MM.1S (cell line): Measurements from ENCODE around the gene CCDC6.

ENCODE experiments used
- DNase-seq: peaks from one replicate; pipeline ENCODE4 v3.0.0-alpha.2; 2015
- H2AFZ ChIP-seq: fragments of 300-600 bp; sonication (generic); 2 replicates; pipeline ENCODE4 v1.6.0; 2016; ENCODE audit warnings: antibody characterized with exemption, low read length
- H3F3A ChIP-seq: fragments of 300-600 bp; sonication (generic); 2 replicates; pipeline ENCODE4 v1.6.1; 2016; ENCODE audit warnings: mild to moderate bottlenecking, antibody characterized with exemption, low read length, moderate library complexity, mixed read lengths; ENCODE audit not compliant: insufficient read depth
- H3K27ac ChIP-seq: fragments of 300-600 bp; sonication (generic); 2 replicates; pipeline ENCODE4 v1.5.1; 2016; ENCODE audit warnings: mild to moderate bottlenecking, low read length
- H3K27me3 ChIP-seq: fragments of 300-600 bp; sonication (generic); replicated peaks from 2 replicates; pipeline ENCODE4 v1.6.0; 2016; ENCODE audit warnings: low read length; ENCODE audit not compliant: insufficient read depth
- H3K36me3 ChIP-seq: fragments of 300-600 bp; sonication (generic); replicated peaks from 2 replicates; pipeline ENCODE4 v1.6.1; 2016; ENCODE audit warnings: mild to moderate bottlenecking, low read length, mixed read lengths; ENCODE audit not compliant: insufficient read depth
- H3K4me1 ChIP-seq: fragments of 300-600 bp; sonication (generic); 2 replicates; pipeline ENCODE4 v1.6.1; 2016; ENCODE audit warnings: low read length, mixed read lengths
- H3K4me2 ChIP-seq: fragments of 300-600 bp; sonication (generic); 2 replicates; pipeline ENCODE4 v1.6.0; 2016; ENCODE audit warnings: low read depth, low read length
- H3K4me3 ChIP-seq: fragments of 300-600 bp; sonication (generic); 2 replicates; pipeline ENCODE4 v1.5.1; 2016; ENCODE audit warnings: low read length, mixed read lengths
- H3K79me2 ChIP-seq: fragments of 300-600 bp; sonication (generic); 2 replicates; pipeline ENCODE4 v1.6.1; 2016; ENCODE audit warnings: mixed run types, low read length, mixed read lengths
- H3K9ac ChIP-seq: fragments of 300-600 bp; sonication (generic); 2 replicates; pipeline ENCODE4 v1.6.1; 2016; ENCODE audit warnings: low read length, mixed read lengths
- H3K9me2 ChIP-seq: fragments of 300-600 bp; sonication (generic); replicated peaks from 2 replicates; pipeline ENCODE4 v1.6.1; 2016; ENCODE audit warnings: mild to moderate bottlenecking, low read length, mixed read lengths; ENCODE audit not compliant: insufficient read depth
- H3K9me3 ChIP-seq: fragments of 300-600 bp; sonication (generic); replicated peaks from 2 replicates; pipeline ENCODE4 v1.6.1; 2016; ENCODE audit warnings: mild to moderate bottlenecking, low read length, mixed read lengths; ENCODE audit not compliant: insufficient read depth
- H4K20me1 ChIP-seq: fragments of 300-600 bp; sonication (generic); 2 replicates; pipeline ENCODE4 v1.6.1; 2016; ENCODE audit warnings: mild to moderate bottlenecking, low read length, moderate library complexity, mixed read lengths; ENCODE audit not compliant: insufficient read depth
- CTCF ChIP-seq: fragments of 300-600 bp; sonication (generic); IDR thresholded peaks from 2 replicates; pipeline ENCODE4 v1.5.1; 2016; ENCODE audit warnings: antibody characterized with exemption, low read length, mixed read lengths
- EZH2 ChIP-seq: fragments of 300-600 bp; sonication (generic); optimal IDR thresholded peaks from 2 replicates; pipeline ENCODE3; 2017; ENCODE audit warnings: low read depth, mild to moderate bottlenecking, antibody characterized with exemption, low read length, mixed read lengths
- EZH2phosphoT487 ChIP-seq: fragments of 300-600 bp; sonication (generic); IDR thresholded peaks from 2 replicates; pipeline ENCODE4 v1.6.1; 2018; ENCODE audit warnings: antibody characterized with exemption, low read length

Gene CCDC6

GRCh38 chr10:59879363-59879913 is 26.9 kb downstream of the CCDC6 start:
- H3K36me3 ChIP-seq = no peaks in the 10 kb centered on the region

GRCh38 chr10:59878915-59879314 is 27.4 kb downstream of the CCDC6 start:
- peaks cover 71% of the 10 kb centered on the region for H3K79me2 ChIP-seq
- 0 out of 2 replicates have a peak, but pooled peaks cover 2% of the 10 kb centered on the region for H4K20me1 ChIP-seq
- no peak overlapping the region for H3K4me2 ChIP-seq
- no peak overlapping the region for H3K4me3 ChIP-seq
- no peak overlapping the region for H2AFZ ChIP-seq
- no peak overlapping the region for H3K9ac ChIP-seq
- H3K27ac ChIP-seq = no peak overlapping the region
- no peaks in the 10 kb centered on the region for H3K27me3 ChIP-seq
- no peaks in the 10 kb centered on the region for H3K9me2 ChIP-seq
- no peaks in the 10 kb centered on the region for H3K36me3 ChIP-seq
- H3F3A ChIP-seq = no peaks in the 10 kb centered on the region
- DNase-seq = no peak
- no peaks in the 10 kb centered on the region for H3K9me3 ChIP-seq
- H3K4me1 ChIP-seq = no peaks in the 10 kb centered on the region
- no peak for TF ChIP-seq EZH2phosphoT487
- no peak for TF ChIP-seq CTCF
- no peak for TF ChIP-seq EZH2

More at GRCh38 chr10:59879363-59879913, 26.9 kb downstream of the CCDC6 start:
- Histone ChIP-seq H3K9me2 (no peaks in the 10 kb centered on the region), H3K9ac (no peak overlapping the region), H3K4me1 (no peaks in the 10 kb centered on the region), H2AFZ (no peak overlapping the region), H3K79me2 (peaks cover 73% of the 10 kb centered on the region), H3K27ac (no peak overlapping the region), H3K4me2 (no peak overlapping the region), H3K4me3 (no peak overlapping the region), H3F3A (no peaks in the 10 kb centered on the region), H4K20me1 (0 out of 2 replicates have a peak, but pooled peaks cover 4% of the 10 kb centered on the region), H3K27me3 (no peaks in the 10 kb centered on the region), H3K9me3 (no peaks in the 10 kb centered on the region)
- DNase-seq = no peak
- TF ChIP-seq CTCF (no peak), EZH2 (no peak), EZH2phosphoT487 (no peak)

GRCh38 chr10:59878289-59878688 is 28.1 kb downstream of the CCDC6 start:
- H3K4me3 ChIP-seq = no peak overlapping the region
- no peak for DNase-seq
- TF ChIP-seq CTCF (no peak), EZH2 (no peak), EZH2phosphoT487 (no peak)
- no peak overlapping the region for H3K9ac ChIP-seq
- H3K27me3 ChIP-seq = no peaks in the 10 kb centered on the region
- no peak overlapping the region for H2AFZ ChIP-seq
- peaks cover 68% of the 10 kb centered on the region for H3K79me2 ChIP-seq
- H3K9me3 ChIP-seq = no peaks in the 10 kb centered on the region
- H3K4me2 ChIP-seq = no peak overlapping the region
- H4K20me1 ChIP-seq = no peaks in the 10 kb centered on the region
- H3K36me3 ChIP-seq = no peaks in the 10 kb centered on the region
- no peaks in the 10 kb centered on the region for H3F3A ChIP-seq
- H3K9me2 ChIP-seq = no peaks in the 10 kb centered on the region
- no peak overlapping the region for H3K27ac ChIP-seq
- H3K4me1 ChIP-seq = no peaks in the 10 kb centered on the region
